ENCODE measurements around the gene NPIPB6.
"Not testable (repeated sequence)": the region's sequence is repeated elsewhere in the genome, so short reads cannot be mapped to it uniquely, and the experiment has no call there.

DNA sequence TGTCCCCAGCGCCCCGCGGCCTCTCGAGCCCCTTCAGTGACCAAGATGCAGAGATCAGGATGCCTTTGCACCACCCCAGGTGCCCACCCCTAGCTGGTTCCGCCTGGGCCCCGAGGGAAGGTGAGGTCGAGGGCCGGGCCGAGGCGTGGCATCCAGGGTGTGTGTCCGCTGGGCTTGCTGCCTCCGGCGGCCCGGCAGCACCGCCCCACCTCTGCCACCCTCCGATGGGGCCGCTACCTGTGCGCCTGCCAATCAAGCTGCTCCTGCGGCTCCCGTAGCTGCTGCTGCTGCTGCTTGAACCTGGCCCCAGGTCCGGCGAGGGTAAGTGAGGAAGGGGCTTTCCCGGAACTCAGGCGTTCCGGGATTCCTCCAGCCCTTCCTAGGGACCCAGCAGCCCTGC lies 11.0 kb upstream of the NPIPB6 start:
- TF ChIP-seq CTCF (IDR thresholded peaks at IDR 0.05); EZH2 (IDR thresholded peaks at IDR 0.05; ENCODE audit: borderline replicate concordance, insufficient read depth, low read depth, low read length, poor library complexity, severe bottlenecking): not testable (repeated sequence)

Measured in B cell (primary cell).